Aorta (tissue), 5 donors: ENCODE results near the gene IWS1. TPM values are rescaled to one million over a fixed set of nuclear protein-coding genes. Genes with fewer than 3 reads are reported as not detected.
"Not testable (repeated sequence)": the region's sequence is repeated elsewhere in the genome, so short reads cannot be mapped to it uniquely, and the experiment has no call there.

Source experiments
- ATAC-seq: fragments of 200-7000 bp; cut with Tn5 transposase; one replicate; pipeline ENCODE4 v1.9.1; 2022; ENCODE audit warnings: moderate library complexity; ENCODE audit not compliant: low FRiP score
- DNase-seq, 2 donors: peaks; one replicate each; pipeline ENCODE4 v3.0.0-alpha.2; 2020
- H3K27ac ChIP-seq, 2 donors: one replicate each; pipeline ENCODE4 v1.5.1; 2013; ENCODE audit warnings: low read length in 2 of 2, mild to moderate bottlenecking in 2 of 2, moderate library complexity in 2 of 2, control low read depth in 1 of 2, inconsistent platforms in 1 of 2, low read depth in 1 of 2
- H3K27me3 ChIP-seq, 2 donors: one replicate each; pipeline ENCODE4 v1.6.1; 2013; ENCODE audit warnings: control low read depth in 1 of 2, low read length in 1 of 2, mild to moderate bottlenecking in 1 of 2, moderate library complexity in 1 of 2; ENCODE audit not compliant: insufficient read depth in 2 of 2, control insufficient read depth in 1 of 2
- H3K36me3 ChIP-seq, 2 donors: one replicate each; pipeline ENCODE4 v1.6.1; 2013; ENCODE audit warnings: control low read depth in 1 of 2, low read length in 1 of 2, mild to moderate bottlenecking in 1 of 2; ENCODE audit not compliant: insufficient read depth in 2 of 2, control insufficient read depth in 1 of 2
- H3K4me1 ChIP-seq, 2 donors: one replicate each; pipeline ENCODE4 v1.6.1; 2013; ENCODE audit warnings: low read length in 2 of 2, control low read depth in 1 of 2, mild to moderate bottlenecking in 1 of 2, moderate library complexity in 1 of 2; ENCODE audit not compliant: insufficient read depth in 2 of 2, control insufficient read depth in 1 of 2
- H3K4me3 ChIP-seq, 2 donors: one replicate each; pipeline ENCODE4 v1.5.1; 2013; ENCODE audit warnings: low read length in 2 of 2, control low read depth in 1 of 2, mild to moderate bottlenecking in 1 of 2
- H3K9me3 ChIP-seq: one replicate; pipeline ENCODE4 v1.6.1; 2013; ENCODE audit warnings: mild to moderate bottlenecking, low read length; ENCODE audit not compliant: control insufficient read depth
- WGBS, 2 donors: extraction: QIAGEN DNeasy Blood & Tissue Kit; methylation state at CpG; one replicate each; pipeline ENCODE4 v1.1.7; 2013; 5-methylcytosine and 5-hydroxymethylcytosine counted together
- intact Hi-C, 2 donors: fragments of 100-400 bp; cut with DNase I; formaldehyde crosslinking; loops; one replicate each; pipeline versions ENCODE4 v1.14.2 to v1.15.0; 2022
- polyA plus RNA-seq, 2 donors: library from polyadenylated mRNA; stranded (reverse); fragments of 200-250 nt; gene quantifications; one replicate each; pipeline ENCODE4 v1.2.3, GENCODE V29; 2013
- total RNA-seq, 2 donors: library from RNA; stranded (reverse); fragmentation: NEBNext Ultra II Directional; extraction: Animal tissue kit (Norgen Biotek cat#: 25700); gene quantifications; one replicate each; pipeline ENCODE4 v1.2.1, GENCODE V29; 2021
- donor health status: healthy with polysubstance abuse.
- donor health status: Bipolar disorder and iron deficiency.
- donor health status: DM: no; HTN: no; CAD: no.
- donor health status: DM: no; HTN: no; CAD: no.
- donor health status: DM: yes; HTN: yes; CAD: no.

The IWS1 gene
- total and polyA plus RNA-seq, 4 donors = 14.0 to 40.2 (median 32.4) TPM

GRCh38 chr2:127528487-127528886 lies 2.2 kb upstream of the IWS1 start:
- 62 to 63% methylated on average over 4 of the region's 4 CpGs for WGBS, 2 donors
- Histone ChIP-seq H3K27ac (no peak overlapping the region), H3K36me3 (no peaks in the 10 kb centered on the region), H3K4me1 (no peaks in the 10 kb centered on the region), H3K9me3 (peaks cover 1% of the 10 kb centered on the region), H3K4me3 (no peak overlapping the region), H3K27me3 (no peaks in the 10 kb centered on the region)
- DNase-seq (no peak), ATAC-seq (no peak)
- intact Hi-C loops = loop anchor here (5.0 to 10.0 kb wide), 4 partner anchors 39 to 169 kb away; no protein-coding TSS in a partner anchor

- Histone ChIP-seq H3K27ac (peak overlapping the region; percentile 24 to 49), H3K4me3 (peak overlapping the region in 1 of 2 donors; percentile 17), H3K9me3 (peaks cover 1% of the 10 kb centered on the region), H3K27me3 (no peaks in the 10 kb centered on the region), H3K36me3 (no peaks in the 10 kb centered on the region), H3K4me1 (no peaks in the 10 kb centered on the region)
- intact Hi-C loops = loop anchor here (2.0 to 10.0 kb wide), 5 partner anchors 40 to 170 kb away; no protein-coding TSS in a partner anchor
- WGBS, 2 donors = 37% methylated on average over 13 of the region's 13 CpGs
- ATAC-seq = no peak
- no peak for DNase-seq
Observed at GRCh38 chr2:127527001-127527804, 914 bp upstream of the IWS1 start.

GRCh38 chr2:127525691-127526131 lies 578 bp downstream of the IWS1 start:
- intact Hi-C loops = loop anchor here (2.0 to 10.0 kb wide), 5 partner anchors 42 to 172 kb away; no protein-coding TSS in a partner anchor
- WGBS, 2 donors = 0 to 1% methylated on average over 19 of the region's 19 CpGs
- peak; percentile 4 for ATAC-seq
- Histone ChIP-seq H3K36me3 (no peaks in the 10 kb centered on the region), H3K4me1 (no peaks in the 10 kb centered on the region), H3K27me3 (no peaks in the 10 kb centered on the region), H3K27ac (peak overlapping the region in 1 of 2 donors; percentile 45), H3K4me3 (peak overlapping the region; percentile 38 to 87), H3K9me3 (peaks cover 1% of the 10 kb centered on the region)
- DNase-seq = no peak

- not testable (repeated sequence) for H3K4me1 ChIP-seq, H3K9me3 ChIP-seq, H3K36me3 ChIP-seq, H3K27me3 ChIP-seq, ATAC-seq, H3K4me3 ChIP-seq, H3K27ac ChIP-seq, DNase-seq
- 94% methylated on average over 7 of the region's 7 CpGs for WGBS, 2 donors
- intact Hi-C loops = loop anchor here in 1 of 2 donors (10.0 kb wide), 1 partner anchor 110 kb away; no protein-coding TSS in a partner anchor
Observed at GRCh38 chr2:127524198-127524834, 2.0 kb downstream of the IWS1 start.

- WGBS, 2 donors = 75% methylated on average over 8 of the region's 8 CpGs
- DNase-seq (no peak), ATAC-seq (no peak)
- intact Hi-C loops = loop anchor here in 1 of 2 donors (10.0 kb wide), 1 partner anchor 111 kb away; no protein-coding TSS in a partner anchor
- no peaks in the 10 kb centered on the region for H3K27me3 ChIP-seq
- no peak overlapping the region for H3K4me3 ChIP-seq
- H3K4me1 ChIP-seq = no peaks in the 10 kb centered on the region
- no peaks in the 10 kb centered on the region for H3K9me3 ChIP-seq
- no peaks in the 10 kb centered on the region for H3K36me3 ChIP-seq
- H3K27ac ChIP-seq = no peak overlapping the region
Observed at GRCh38 chr2:127523269-127523939, 2.9 kb downstream of the IWS1 start.

- WGBS, 2 donors = 92% methylated on average over 4 of the region's 4 CpGs
- H3K27me3 ChIP-seq = no peaks in the 10 kb centered on the region
- H3K36me3 ChIP-seq = no peaks in the 10 kb centered on the region
- no peaks in the 10 kb centered on the region for H3K9me3 ChIP-seq
- no peaks in the 10 kb centered on the region for H3K4me1 ChIP-seq
- intact Hi-C loops = loop anchor here in 1 of 2 donors (10.0 kb wide), 1 partner anchor 114 kb away; no protein-coding TSS in a partner anchor
- DNase-seq (no peak), ATAC-seq (no peak)
- no peak overlapping the region for H3K27ac ChIP-seq
- H3K4me3 ChIP-seq = no peak overlapping the region
Observed at GRCh38 chr2:127520424-127520823, 5.9 kb downstream of the IWS1 start.

GRCh38 chr2:127517465-127517864 lies 8.8 kb downstream of the IWS1 start:
- Histone ChIP-seq H3K36me3 (no peaks in the 10 kb centered on the region), H3K27ac (no peak overlapping the region), H3K9me3 (no peaks in the 10 kb centered on the region), H3K4me1 (no peaks in the 10 kb centered on the region), H3K4me3 (no peak overlapping the region), H3K27me3 (no peaks in the 10 kb centered on the region)
- no peak for ATAC-seq
- WGBS, 2 donors = 92 to 95% methylated on average over 2 of the region's 2 CpGs
- DNase-seq = no peak
- intact Hi-C loops = loop anchor here (1.0 to 5.0 kb wide), 2 partner anchors 15 to 135 kb away; no protein-coding TSS in a partner anchor

- H3K4me3 ChIP-seq = no peak overlapping the region
- H3K36me3 ChIP-seq = no peaks in the 10 kb centered on the region
- WGBS, 2 donors = 46 to 51% methylated on average over 14 of the region's 14 CpGs
- DNase-seq (peak; percentile 94 to 96), ATAC-seq (peak; percentile 86)
- peak overlapping the region; percentile 20 to 84 for H3K27ac ChIP-seq
- no peaks in the 10 kb centered on the region for H3K9me3 ChIP-seq
- no peaks in the 10 kb centered on the region for H3K4me1 ChIP-seq
- H3K27me3 ChIP-seq = no peaks in the 10 kb centered on the region
- intact Hi-C loops = loop anchor here in 1 of 2 donors (5.0 kb wide), 1 partner anchor 136 kb away; no protein-coding TSS in a partner anchor
Observed at GRCh38 chr2:127516041-127516762, 10.1 kb downstream of the IWS1 start.
